K562 (cell line): ENCODE results near the gene PNKD. TPM values are rescaled to one million over a fixed set of nuclear protein-coding genes. Genes with fewer than 3 reads are reported as not detected.

Source experiments
- ATAC-seq: fragments of 200-7000 bp; cut with Tn5 transposase; 3 replicates; pipeline ENCODE4 v1.9.1; 2020; ENCODE audit warnings: moderate library complexity
- BruUV-seq: library from RNA; stranded (reverse); fragments of 400-500 nt; replicated peaks from 2 replicates; lab custom pipeline; 2021; lab: Mats Ljungman, UMichigan
- CTCF ChIA-PET: fragments of 300-600 bp; formaldehyde crosslinking; extraction: SDS; loops from one replicate; lab custom pipeline; 2021; ENCODE audit warnings: low intra/inter-chr PET ratio; lab: Yijun Ruan, JAX
- POLR2A ChIA-PET: fragments of 300-600, 350-650 bp; sonication (Branson Sonifier 250); formaldehyde crosslinking; extraction: SDS; loops from one replicate; lab custom pipeline; 2021; ENCODE audit warnings: antibody characterized with exemption, inconsistent platforms; lab: Yijun Ruan, JAX
- DNase-seq, 4 experiments: peaks; one replicate each; pipeline versions ENCODE4 v3.0.0 to v3.0.0-alpha.2; 2011 to 2018; ENCODE audit warnings: low spot score in 3 of 4, mixed read lengths in 3 of 4; ENCODE audit errors: extremely low read depth in 1 of 4
- FAIRE-seq: peaks from 2 replicates; lab custom pipeline; 2011; peaks lifted over from hg19 to GRCh38; lab: Jason Lieb, UNC
- H2AFZ ChIP-seq: 2 replicates; pipeline ENCODE4 v1.6.0; 2011; ENCODE audit warnings: low read depth, low read length, control low read depth, inconsistent platforms
- H3K27ac ChIP-seq: fragments of 200-600 bp; 3 replicates; pipeline ENCODE4 v1.8.0; 2011; ENCODE audit warnings: low read depth, mild to moderate bottlenecking, control low read depth, inconsistent platforms, low read length, moderate library complexity, mixed read lengths; ENCODE audit errors: extremely low read depth
- H3K27me3 ChIP-seq, 2 experiments: fragments of 300-600 bp in 1 of 2; 2 replicates in 1 of 2; 3 replicates in 1 of 2; pipeline versions ENCODE4 v1.6.0 to v1.8.0; 2011; ENCODE audit warnings: inconsistent platforms in 2 of 2, low read length in 2 of 2, mild to moderate bottlenecking in 1 of 2, mixed read lengths in 1 of 2, moderate library complexity in 1 of 2; ENCODE audit not compliant: control insufficient read depth in 2 of 2, insufficient read depth in 2 of 2
- H3K36me3 ChIP-seq: fragments of 300-600 bp; 3 replicates; pipeline ENCODE4 v1.8.0; 2011; ENCODE audit warnings: mild to moderate bottlenecking, low read length, inconsistent platforms; ENCODE audit not compliant: control insufficient read depth, insufficient read depth
- H3K4me1 ChIP-seq, 2 experiments: fragments of 200-600 bp in 1 of 2; replicated peaks in 1 of 2; 2 replicates in 1 of 2; 3 replicates in 1 of 2; pipeline versions ENCODE4 v1.5.1 to v1.8.0; 2011; ENCODE audit warnings: inconsistent platforms in 2 of 2, low read length in 2 of 2, mild to moderate bottlenecking in 1 of 2, mixed read lengths in 1 of 2, moderate library complexity in 1 of 2; ENCODE audit not compliant: control insufficient read depth in 2 of 2, insufficient read depth in 2 of 2
- H3K4me2 ChIP-seq: 2 replicates; pipeline ENCODE4 v1.6.1; 2011; ENCODE audit warnings: low read length, control low read depth, inconsistent platforms, mixed read lengths; ENCODE audit not compliant: insufficient read depth
- H3K4me3 ChIP-seq: fragments of 200-600 bp; sonication (generic), shearing (Covaris generic); 2 replicates; pipeline ENCODE4 v1.5.1; 2016; ENCODE audit warnings: control low read depth, inconsistent platforms
- H3K79me2 ChIP-seq: fragments of 200-600 bp; 3 replicates; pipeline ENCODE4 v1.8.0; 2011; ENCODE audit warnings: low read length, inconsistent platforms; ENCODE audit not compliant: control insufficient read depth, insufficient read depth
- H3K9ac ChIP-seq, 2 experiments: 2 replicates each; pipeline versions ENCODE4 v1.6.0 to v1.6.1; 2011; ENCODE audit warnings: low read depth in 2 of 2, low read length in 2 of 2, control low read depth in 1 of 2, inconsistent platforms in 1 of 2, mild to moderate bottlenecking in 1 of 2, mixed read lengths in 1 of 2; ENCODE audit not compliant: insufficient read depth in 1 of 2
- H3K9me1 ChIP-seq: one replicate; pipeline ENCODE4 v1.6.0; 2011; ENCODE audit warnings: inconsistent platforms, mild to moderate bottlenecking, low read length, moderate library complexity; ENCODE audit not compliant: control insufficient read depth, insufficient read depth
- H3K9me3 ChIP-seq: replicated peaks from 2 replicates; pipeline ENCODE4 v1.5.1; 2011; ENCODE audit warnings: low read depth, low read length, inconsistent platforms; ENCODE audit not compliant: control insufficient read depth, insufficient read depth
- H4K20me1 ChIP-seq: replicated peaks from 2 replicates; pipeline ENCODE4 v1.6.1; 2011; ENCODE audit warnings: low read length, inconsistent platforms, mixed read lengths; ENCODE audit not compliant: control insufficient read depth, insufficient read depth
- KHSRP ChIP-seq: fragments of 450-650 bp; IDR thresholded peaks from 2 replicates; pipeline ENCODE4 v1.6.1; 2017
- MITF ChIP-seq: IDR thresholded peaks from 2 replicates; pipeline ENCODE4 v1.6.1; 2014; ENCODE audit warnings: antibody characterized with exemption
- RFX5 ChIP-seq: IDR thresholded peaks from 2 replicates; pipeline ENCODE4 v1.6.1; 2011; ENCODE audit warnings: low read depth, mild to moderate bottlenecking, improper control_type of control experiment, low read length
- ZNF239 ChIP-seq: fragments of 250-450 bp; sonication (Bioruptor Pico); IDR thresholded peaks from 2 replicates; pipeline ENCODE4 v1.4.0; 2020; ENCODE audit warnings: mild to moderate bottlenecking
- WGBS: fragments of 100-300 bp; shearing (Covaris generic); methylation state at CpG from one replicate; pipeline ENCODE4 v1.1.6; 2016; ENCODE audit warnings: low coverage, mixed read lengths; ENCODE audit not compliant: insufficient coverage; ENCODE audit errors: missing lambda C conversion rate; 5-methylcytosine and 5-hydroxymethylcytosine counted together
- in situ Hi-C: fragments of 300-500 bp; cut with MboI; formaldehyde crosslinking; loops from 4 replicates; pipeline ENCODE4 v1.15.0; 2018; ENCODE audit warnings: inconsistent platforms, mixed read lengths
- intact Hi-C: fragments of 100-400 bp; cut with micrococcal nuclease; formaldehyde crosslinking; loops from 2 replicates; pipeline ENCODE4 v1.14.2; 2022
- polyA plus RNA-seq, 8 experiments: library from polyadenylated mRNA; depleted of rRNA in 4 of 8; stranded (reverse) in 5 of 8; unstranded in 3 of 8; fragments of >200 nt; fragmentation: Nextera tagmentation in 2 of 8; fragmentation: Illumina TruSeq in 1 of 8; extraction: Ambion mirVana in 2 of 8; extraction: Trizol in 1 of 8; gene quantifications; 2 replicates each; pipeline versions ENCODE4 v1.2.1 to v1.2.3, GENCODE V29; 2011 to 2014; ENCODE audit warnings: inconsistent platforms in 1 of 8, missing spikeins in 1 of 8
- total RNA-seq, 7 experiments: library from RNA; depleted of rRNA in 6 of 7; stranded (reverse); fragments of >200 nt in 6 of 7; fragmentation: Illumina TruSeq in 2 of 7; extraction: Trizol in 2 of 7; gene quantifications; 2 replicates each; pipeline versions ENCODE4 v1.2.1 to v1.2.3, GENCODE V29; 2011 to 2021; ENCODE audit warnings: low replicate concordance in 1 of 7

Gene PNKD
- total and polyA plus RNA-seq, 9 of the 15 experiments (the other 6 are each of a cell fraction or from before 2014, with no cell fraction given): 26.0 to 105 (median 60.1) TPM

- no peaks in the 10 kb centered on the region for H4K20me1 ChIP-seq
- no peak for TF ChIP-seq KHSRP
- TF ChIP-seq RFX5: no peak
- no peak for TF ChIP-seq MITF
- no peak for TF ChIP-seq ZNF239 (CRISPR knock-in tag)
- H3K79me2 ChIP-seq: no peaks in the 10 kb centered on the region
- no peak overlapping the region for H3K27ac ChIP-seq
- H3K4me2 ChIP-seq: no peak overlapping the region
- CTCF ChIA-PET: no interaction called here
- intact Hi-C loops: no loop called here
- in situ Hi-C loops: no loop called here
- no peak overlapping the region for H2AFZ ChIP-seq
- 88% methylated on average over 7 of the region's 22 CpGs for WGBS
- H3K4me3 ChIP-seq: no peak overlapping the region
- BruUV-seq: no TSS peak
- peaks cover 16% of the 10 kb centered on the region; the same call in 1 of the 3 replicates for H3K36me3 ChIP-seq
- no peaks in the 10 kb centered on the region for H3K27me3 ChIP-seq
- no peak overlapping the region; a peak in 1 of 4 replicates for H3K9ac ChIP-seq
- no peaks in the 10 kb centered on the region for H3K9me1 ChIP-seq
- H3K9me3 ChIP-seq: no peaks in the 10 kb centered on the region
- no peak for ATAC-seq
- DNase-seq: no peak
- no peak for FAIRE-seq
- peaks cover 0 to 7% of the 10 kb centered on the region in 2 experiments; a peak in 3 of 5 replicates for H3K4me1 ChIP-seq
- POLR2A ChIA-PET: no interaction called here
Measured at GRCh38 chr2:218344755-218345417, 74.6 kb downstream of the PNKD start.
